ENCODE measurements around the gene CHL1.

CHL1 gene

GRCh38 chr3:264394-265156 is 68.0 kb downstream of the CHL1 start:
- DNase-seq: no peak
- intact Hi-C loops (cut with DNase I): no loop called here

- intact Hi-C loops (cut with DNase I): no loop called here
- no peak for DNase-seq
Observed at GRCh38 chr3:267101-267500, 70.5 kb downstream of the CHL1 start.

- no peak for DNase-seq
- intact Hi-C loops (cut with DNase I): no loop called here
Observed at GRCh38 chr3:270688-271087, 74.1 kb downstream of the CHL1 start.

- intact Hi-C loops (cut with DNase I): no loop called here
- DNase-seq: no peak
Observed at GRCh38 chr3:274927-275326, 78.4 kb downstream of the CHL1 start.

- intact Hi-C loops (cut with DNase I): no loop called here
- peak in 2 of 42 donors; percentile 5 to 18 for DNase-seq
Observed at GRCh38 chr3:277873-278272, 81.3 kb downstream of the CHL1 start.

GRCh38 chr3:278300-279064 is 81.9 kb downstream of the CHL1 start:
- no peak for DNase-seq
- intact Hi-C loops (cut with DNase I): no loop called here

GRCh38 chr3:279325-279724 is 82.8 kb downstream of the CHL1 start:
- DNase-seq: no peak
- intact Hi-C loops (cut with DNase I): no loop called here

GRCh38 chr3:280681-281080 is 84.1 kb downstream of the CHL1 start:
- intact Hi-C loops (cut with DNase I): no loop called here
- DNase-seq: no peak

GRCh38 chr3:284322-284721 is 87.8 kb downstream of the CHL1 start:
- no peak for DNase-seq
- intact Hi-C loops (cut with DNase I): no loop called here

- intact Hi-C loops (cut with DNase I): no loop called here
- DNase-seq: no peak
Observed at GRCh38 chr3:288417-288816, 91.9 kb downstream of the CHL1 start.

DNA sequence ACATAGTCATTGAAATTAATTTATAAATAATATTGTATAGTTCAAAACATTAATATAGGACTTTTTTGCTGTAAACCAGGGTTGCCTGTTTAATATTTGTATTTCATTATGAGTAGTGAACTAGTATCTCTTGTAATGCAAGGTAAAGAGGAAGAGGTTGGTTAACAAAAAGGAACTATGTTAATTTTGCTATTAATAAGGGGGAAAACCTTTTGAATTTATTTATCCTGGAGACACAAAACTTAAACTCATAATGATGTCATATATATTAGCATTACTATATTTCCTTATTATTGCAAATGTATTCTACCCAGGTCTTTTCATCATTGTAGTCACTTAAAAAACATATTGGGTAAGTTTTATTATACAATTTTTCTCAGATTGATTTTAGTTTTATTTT is 94.5 kb downstream of the CHL1 start:
- intact Hi-C loops (cut with DNase I): no loop called here

DNA sequence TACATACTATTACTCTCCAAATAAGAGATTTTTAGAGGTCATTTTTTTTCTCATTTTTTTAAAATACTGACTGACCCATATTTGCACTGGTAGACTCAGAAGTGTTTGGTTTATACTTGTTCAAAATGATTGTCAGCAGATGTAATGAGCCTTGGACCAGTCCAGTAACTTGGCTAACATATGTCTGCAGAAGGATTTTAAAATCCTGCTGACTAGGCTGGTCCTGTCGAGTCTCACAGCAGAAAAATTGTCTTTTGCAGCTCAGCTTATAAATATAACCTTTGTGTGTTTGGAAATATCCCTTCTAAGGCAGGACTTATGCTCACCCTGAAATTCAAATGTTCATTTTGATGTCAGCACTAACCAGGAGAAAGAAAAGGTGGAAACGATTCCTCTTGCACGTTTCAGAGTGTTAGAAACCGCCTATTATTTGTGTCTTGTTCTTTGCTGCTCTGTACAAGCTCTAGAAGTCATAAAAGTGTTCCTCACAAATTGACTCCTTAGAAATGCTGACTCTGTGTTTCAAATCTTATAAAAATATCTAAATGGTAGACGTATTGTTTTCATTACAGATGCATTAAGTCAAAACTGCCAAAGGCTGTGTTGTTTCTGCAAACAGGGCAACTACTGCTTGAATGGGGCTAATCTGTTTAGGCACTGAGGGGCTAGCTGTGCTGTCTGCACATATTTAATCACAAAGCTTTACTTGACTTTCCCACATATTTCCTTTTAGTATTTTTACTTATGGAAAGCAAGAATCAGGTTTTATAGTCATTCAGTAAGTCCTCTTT is 95.3 kb downstream of the CHL1 start:
- intact Hi-C loops (cut with DNase I): no loop called here
- DNase-seq: no peak

More for the DNA sequence above, 94.5 kb downstream of the CHL1 start:
- DNase-seq: no peak

DNA sequence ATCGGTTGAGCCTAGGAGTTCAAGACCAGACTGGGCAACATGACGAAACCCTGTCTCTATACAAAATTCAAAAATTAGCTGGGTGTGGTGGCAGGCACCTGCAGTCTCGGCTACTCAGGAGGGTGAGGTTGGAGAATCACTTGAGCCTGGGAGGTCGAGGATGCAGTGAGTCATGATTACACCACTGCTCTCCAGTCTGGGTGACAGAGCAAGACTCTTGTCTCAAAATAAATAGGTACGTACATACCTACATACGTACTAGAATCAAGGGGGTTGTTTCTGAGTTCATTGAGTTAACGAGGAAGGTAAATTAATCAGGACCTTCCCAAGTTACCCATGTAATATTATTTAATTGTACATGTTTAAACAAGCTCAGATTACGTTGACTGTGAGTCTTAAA is 97.5 kb downstream of the CHL1 start:
- DNase-seq: no peak
- intact Hi-C loops (cut with DNase I): no loop called here

DNA sequence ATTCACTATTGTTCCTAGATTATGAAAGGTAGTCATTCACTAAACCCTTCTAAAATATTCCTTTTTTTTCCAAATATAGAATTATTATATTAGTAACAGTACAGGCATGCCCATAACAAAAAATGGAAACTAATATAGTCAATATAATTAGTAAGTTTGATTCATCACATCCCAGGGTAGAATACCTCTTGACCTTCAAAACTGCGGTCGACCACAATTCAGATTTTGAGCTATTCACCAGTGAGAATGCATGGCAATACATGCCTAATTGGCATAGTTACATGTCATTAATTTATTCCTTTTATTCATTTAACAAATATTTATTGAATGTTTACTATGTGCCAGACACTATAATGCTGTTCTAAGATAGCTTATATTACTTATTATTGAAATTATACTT is 98.0 kb downstream of the CHL1 start:
- DNase-seq: no peak
- intact Hi-C loops (cut with DNase I): no loop called here

DNA sequence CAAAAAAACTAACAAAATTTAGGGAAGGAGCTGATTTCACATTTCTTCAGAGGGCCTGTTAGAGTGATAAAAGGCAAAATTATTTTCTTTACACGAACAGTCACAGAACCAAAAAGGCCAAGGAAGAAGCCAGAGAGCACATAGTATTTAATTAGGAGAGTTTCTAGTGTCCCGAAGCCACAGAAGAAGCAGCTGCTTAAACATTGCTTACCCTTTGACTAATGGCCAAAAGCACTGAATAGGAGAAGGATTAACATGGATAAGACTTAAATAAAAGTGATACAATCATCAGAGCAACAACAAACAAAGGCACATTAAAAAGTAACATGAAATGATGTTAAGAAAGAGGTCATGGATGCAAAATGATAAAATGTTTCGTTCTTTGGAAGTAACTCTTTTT is 98.6 kb downstream of the CHL1 start:
- intact Hi-C loops (cut with DNase I): no loop called here
- DNase-seq: no peak

GRCh38 chr3:297585-297984 is 101.0 kb downstream of the CHL1 start:
- DNase-seq: no peak
- intact Hi-C loops (cut with DNase I): no loop called here

- DNase-seq: no peak
- intact Hi-C loops (cut with DNase I): no loop called here
Observed at GRCh38 chr3:299590-300301, 103.2 kb downstream of the CHL1 start.

DNA sequence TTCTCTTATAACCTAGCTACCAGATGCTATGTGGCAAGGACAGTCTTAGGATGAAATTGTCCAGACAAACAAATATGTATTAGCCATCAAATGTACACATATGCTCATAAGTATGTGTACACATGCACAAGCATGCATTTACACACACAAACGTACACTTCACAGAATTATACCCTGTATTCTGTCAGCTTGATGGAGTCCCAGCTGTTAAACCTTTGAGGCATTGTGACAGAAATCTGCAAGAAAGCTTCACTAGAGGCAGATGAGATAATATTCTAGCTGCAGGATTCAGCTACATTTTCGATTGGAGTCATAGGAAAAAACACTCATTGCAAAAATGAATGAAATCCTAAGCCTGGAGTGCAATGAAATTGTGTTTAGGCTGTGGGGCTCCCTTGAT is 110.6 kb downstream of the CHL1 start:
- DNase-seq: no peak
- intact Hi-C loops (cut with DNase I): no loop called here

DNA sequence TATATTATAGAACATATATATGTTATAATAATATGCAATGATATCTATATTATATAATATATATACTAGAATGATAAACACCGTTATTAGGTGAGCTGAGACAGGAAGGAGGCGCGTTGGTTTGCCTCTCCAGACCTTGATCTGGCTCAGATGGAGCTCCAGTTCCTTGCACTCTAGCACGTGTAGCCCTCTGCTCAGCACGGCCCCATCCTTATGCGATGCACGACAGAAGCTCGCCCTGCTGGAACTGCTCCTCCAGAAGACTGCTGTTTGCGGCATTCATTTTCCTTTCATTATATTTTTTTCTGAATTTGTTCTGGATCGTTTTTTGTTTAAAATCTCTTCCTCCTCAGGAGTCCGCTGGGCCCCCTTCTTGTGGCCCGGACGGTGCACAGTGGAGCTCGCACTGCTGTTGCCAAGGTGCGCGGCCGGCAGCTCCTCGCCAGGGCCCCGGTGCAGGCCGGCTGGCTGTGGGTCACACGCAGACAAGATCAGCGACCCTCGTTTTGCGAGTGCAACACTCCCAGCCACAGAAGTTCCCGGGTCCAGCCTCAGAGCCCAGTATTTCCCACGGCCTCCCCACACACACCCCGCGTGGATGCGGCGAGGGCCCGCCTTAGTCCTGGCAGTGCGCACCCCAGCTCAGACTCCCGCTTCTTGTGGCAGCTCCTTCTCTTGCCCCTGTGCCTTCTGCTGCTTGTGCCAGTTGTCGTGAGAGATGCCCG is 112.2 kb downstream of the CHL1 start:
- DNase-seq: peak in 20 of 42 donors; percentile 3 to 36 (median 12)
- intact Hi-C loops (cut with DNase I): no loop called here
